GM20431 (cell line): ENCODE data around the gene FGFBP3.

ENCODE experiments used
- in situ Hi-C: fragments of 300-500 bp; cut with MseI, MboI; formaldehyde crosslinking; loops from one replicate; pipeline ENCODE4 v1.15.0; 2020; ENCODE audit warnings: low sequenced_read_pairs; ENCODE audit not compliant: unreplicated experiment

FGFBP3 gene, protein sequence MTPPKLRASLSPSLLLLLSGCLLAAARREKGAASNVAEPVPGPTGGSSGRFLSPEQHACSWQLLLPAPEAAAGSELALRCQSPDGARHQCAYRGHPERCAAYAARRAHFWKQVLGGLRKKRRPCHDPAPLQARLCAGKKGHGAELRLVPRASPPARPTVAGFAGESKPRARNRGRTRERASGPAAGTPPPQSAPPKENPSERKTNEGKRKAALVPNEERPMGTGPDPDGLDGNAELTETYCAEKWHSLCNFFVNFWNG

DNA sequence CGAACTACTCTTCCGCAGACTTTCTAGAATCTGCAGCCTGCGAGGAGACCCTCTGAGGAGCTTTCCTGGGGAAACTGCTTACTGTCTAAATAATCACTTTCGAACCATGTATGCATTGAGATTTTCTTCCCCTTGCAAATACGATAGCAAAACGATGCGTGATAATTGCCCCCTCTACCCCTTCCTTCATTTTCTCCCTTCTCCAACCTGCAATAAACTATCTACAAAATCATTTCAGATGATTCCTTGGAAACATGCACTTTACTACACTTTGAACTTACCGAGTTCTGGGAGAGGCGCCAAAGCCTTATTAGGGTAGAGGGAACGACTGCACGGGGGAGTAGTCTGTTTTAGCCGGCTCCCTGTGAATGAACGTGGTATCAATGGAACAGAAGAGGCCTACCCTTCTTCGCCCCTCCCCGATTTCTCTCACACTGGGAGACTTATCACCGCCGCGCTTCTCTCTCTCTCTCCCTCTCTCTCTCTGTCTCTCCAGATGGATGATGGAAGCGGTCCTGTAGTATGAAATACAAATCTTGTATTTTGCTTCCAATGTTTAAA, at the start of gene FGFBP3:
Gene FGFBP3, minus strand, starts transcription at position 370 of the 561 bp plus-strand sequence. CDS start 517 bp downstream, outside the sequence.
- in situ Hi-C loops = loop anchor here (25.0 kb wide), 1 partner anchor 522 kb away; no protein-coding TSS in a partner anchor

DNA sequence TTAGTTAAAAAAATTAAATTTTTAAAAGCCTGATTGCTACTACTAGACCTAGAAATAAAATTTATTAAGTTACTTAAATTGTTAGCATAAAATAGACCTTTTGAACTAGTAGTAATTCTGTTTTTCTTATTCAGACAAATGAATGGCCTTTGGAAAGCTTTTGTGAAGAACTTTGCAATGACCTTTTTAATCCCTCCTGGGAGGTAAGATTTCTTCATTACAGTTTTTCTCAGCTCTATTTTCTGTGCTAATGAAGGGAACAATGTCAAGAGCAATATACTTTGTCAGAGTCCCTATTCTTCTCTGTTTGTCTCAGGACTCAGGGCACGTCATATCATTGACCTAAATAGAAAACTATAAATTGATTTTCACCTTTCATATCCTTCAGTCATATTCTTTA, 47.8 kb upstream of the FGFBP3 start:
- in situ Hi-C loops = no loop called here

DNA sequence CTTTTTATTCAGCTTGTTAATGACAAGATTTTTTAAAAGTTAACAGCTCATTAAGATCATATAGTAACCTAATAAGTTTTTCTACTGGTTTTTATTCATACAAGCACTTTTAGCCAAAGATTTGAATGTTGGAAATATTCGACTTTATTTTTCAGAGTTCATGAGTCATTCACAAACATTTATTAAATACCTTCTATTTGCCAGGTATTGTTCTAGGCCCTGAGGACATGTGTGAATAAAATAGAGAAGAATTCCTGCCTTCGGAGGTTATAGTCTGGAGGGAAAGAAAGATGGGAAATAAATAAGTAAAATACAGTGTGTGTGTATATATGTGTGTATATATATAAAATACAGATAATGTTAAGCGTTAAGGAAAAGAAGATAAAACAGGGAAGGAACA, 45.8 kb upstream of the FGFBP3 start:
- in situ Hi-C loops = no loop called here

- in situ Hi-C loops = no loop called here
Observed at GRCh38 chr10:91953600-91954160, 44.4 kb upstream of the FGFBP3 start.

GRCh38 chr10:91944880-91945630, 35.8 kb upstream of the FGFBP3 start:
- in situ Hi-C loops = no loop called here

DNA sequence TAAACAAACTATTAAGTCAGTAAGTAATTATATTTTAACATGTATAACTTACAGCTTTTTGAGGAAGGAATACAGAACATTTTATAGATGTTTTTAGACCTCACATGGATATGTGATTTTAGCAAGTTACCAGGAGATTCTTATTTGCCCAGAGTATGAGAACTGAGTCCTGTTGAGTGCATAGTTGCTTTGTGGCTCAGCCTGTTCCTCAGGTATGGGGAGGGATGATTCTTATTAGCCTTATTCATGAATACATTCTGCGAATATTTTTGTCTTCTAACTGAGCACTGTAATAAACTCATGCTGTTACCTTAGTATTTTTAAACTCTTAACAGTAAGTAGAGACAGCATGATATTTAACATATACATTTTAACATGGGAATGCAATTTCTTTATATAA, 32.1 kb upstream of the FGFBP3 start:
- in situ Hi-C loops = no loop called here

DNA sequence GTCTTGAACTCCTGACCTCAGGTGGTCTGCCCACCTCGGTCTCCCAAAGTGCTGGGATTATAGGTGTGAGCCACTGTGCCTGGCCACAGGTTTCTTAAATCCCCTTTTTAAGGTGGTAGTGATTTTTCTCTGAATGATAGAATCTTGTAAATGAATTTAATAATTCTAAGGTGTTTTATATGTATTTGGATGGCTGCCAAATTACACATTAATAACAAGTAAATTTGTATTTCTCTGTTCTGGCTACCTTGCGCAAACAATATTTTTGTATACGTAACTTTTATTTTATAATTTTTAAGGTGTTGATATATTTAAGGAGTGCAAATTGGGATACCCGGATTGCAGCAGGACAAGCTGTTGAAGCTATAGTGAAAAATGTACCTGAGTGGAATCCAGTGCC, 30.4 kb upstream of the FGFBP3 start:
- in situ Hi-C loops = no loop called here

- in situ Hi-C loops = no loop called here
Observed at GRCh38 chr10:91935886-91936285, 26.6 kb upstream of the FGFBP3 start.

- in situ Hi-C loops = no loop called here
Observed at GRCh38 chr10:91932737-91933136, 23.5 kb upstream of the FGFBP3 start.

DNA sequence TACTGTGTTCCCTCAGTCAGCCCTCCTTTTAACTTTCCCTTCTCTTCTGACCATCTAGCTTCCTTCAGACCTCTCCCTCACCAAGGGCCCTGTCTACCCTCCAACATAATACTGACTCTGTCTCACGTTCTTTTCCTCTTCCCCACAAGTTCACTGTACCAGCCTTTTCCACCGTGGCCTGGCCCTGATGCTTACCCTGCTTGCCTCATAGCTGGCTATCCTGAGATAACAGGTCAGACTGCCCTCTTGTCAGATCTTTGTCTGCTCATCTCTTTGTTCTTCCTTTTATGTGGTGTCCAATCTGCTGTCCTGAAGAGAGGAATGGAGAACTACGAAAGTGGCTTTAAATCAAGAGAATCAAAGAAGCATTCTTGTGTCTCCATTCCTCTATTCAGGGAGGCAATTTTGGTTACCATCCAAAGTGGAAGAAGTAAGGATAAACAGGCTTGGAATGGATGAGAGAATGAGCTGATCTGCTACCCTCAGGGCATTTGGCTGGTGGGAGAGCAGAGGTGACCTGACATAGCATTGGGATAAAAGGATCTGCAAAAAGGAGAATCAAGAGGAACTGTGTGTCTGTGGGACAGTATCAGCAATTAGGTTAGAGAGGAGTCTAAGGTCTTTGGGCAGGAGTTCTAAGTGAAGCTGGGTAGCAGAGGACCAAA, 22.4 kb upstream of the FGFBP3 start:
- in situ Hi-C loops = no loop called here

- in situ Hi-C loops = no loop called here
Observed at GRCh38 chr10:91930939-91931338, 21.7 kb upstream of the FGFBP3 start.

GRCh38 chr10:91925022-91925320, 15.7 kb upstream of the FGFBP3 start:
- in situ Hi-C loops = no loop called here

GRCh38 chr10:91924212-91925021, 15.1 kb upstream of the FGFBP3 start:
- in situ Hi-C loops = loop anchor here (25.0 kb wide), 1 partner anchor 537 kb away; no protein-coding TSS in a partner anchor

GRCh38 chr10:91923371-91924211, 14.3 kb upstream of the FGFBP3 start, which contains the start of gene BTAF1:
Gene BTAF1 (plus strand): TSS chr10:91923770. CDS start chr10:91924077, 307 bp downstream.
- in situ Hi-C loops = loop anchor here (25.0 kb wide), 1 partner anchor 536 kb away; no protein-coding TSS in a partner anchor

- in situ Hi-C loops = loop anchor here (10.0 to 25.0 kb wide), 2 partner anchors 155 to 532 kb away; no protein-coding TSS in a partner anchor
Observed at GRCh38 chr10:91919651-91920050, 10.4 kb upstream of the FGFBP3 start.

DNA sequence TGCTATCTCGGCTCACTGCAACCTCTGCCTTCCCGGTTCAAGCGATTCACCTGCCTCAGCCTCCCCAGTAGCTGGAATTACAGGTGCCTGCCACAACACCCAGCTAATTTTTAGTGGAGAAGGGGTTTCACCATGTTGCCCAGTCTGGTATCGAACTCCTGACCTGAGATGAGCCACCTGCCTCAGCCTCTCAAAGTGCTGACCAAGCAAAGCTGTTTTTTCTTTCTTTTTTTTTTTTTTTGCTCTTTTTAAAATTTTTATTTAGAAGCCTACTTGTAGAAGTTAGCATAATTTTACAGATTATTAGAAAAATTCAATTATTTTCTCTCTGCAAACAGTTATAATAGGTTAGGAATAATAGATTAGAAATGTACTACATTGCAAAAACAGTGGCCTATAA, 1.2 kb upstream of the FGFBP3 start:
- in situ Hi-C loops = loop anchor here (10.0 to 25.0 kb wide), 2 partner anchors 146 to 523 kb away; no protein-coding TSS in a partner anchor

DNA sequence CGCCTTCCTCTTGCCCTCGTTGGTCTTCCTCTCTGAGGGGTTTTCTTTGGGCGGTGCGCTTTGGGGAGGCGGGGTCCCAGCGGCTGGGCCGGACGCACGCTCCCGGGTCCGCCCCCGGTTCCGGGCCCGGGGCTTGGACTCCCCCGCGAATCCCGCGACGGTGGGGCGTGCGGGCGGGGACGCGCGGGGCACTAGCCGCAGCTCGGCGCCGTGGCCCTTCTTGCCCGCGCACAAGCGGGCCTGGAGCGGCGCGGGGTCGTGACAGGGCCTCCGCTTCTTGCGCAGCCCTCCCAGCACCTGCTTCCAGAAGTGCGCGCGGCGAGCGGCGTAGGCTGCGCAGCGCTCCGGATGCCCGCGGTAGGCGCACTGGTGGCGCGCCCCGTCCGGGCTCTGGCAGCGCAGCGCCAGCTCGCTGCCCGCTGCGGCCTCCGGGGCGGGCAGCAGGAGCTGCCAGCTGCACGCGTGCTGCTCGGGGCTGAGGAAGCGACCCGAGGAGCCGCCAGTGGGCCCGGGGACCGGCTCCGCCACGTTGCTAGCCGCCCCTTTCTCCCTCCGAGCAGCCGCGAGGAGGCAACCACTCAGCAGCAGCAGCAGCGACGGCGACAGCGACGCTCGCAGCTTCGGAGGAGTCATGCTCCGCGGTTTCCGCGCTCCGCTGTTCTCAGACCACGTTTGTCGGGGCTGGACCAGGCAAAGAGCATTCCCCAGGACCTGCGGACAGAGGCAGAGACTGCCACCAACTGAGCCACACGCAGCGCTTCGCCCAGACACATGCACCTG, 759 bp downstream of the FGFBP3 start:
- in situ Hi-C loops = loop anchor here (25.0 kb wide), 1 partner anchor 521 kb away; no protein-coding TSS in a partner anchor

- in situ Hi-C loops = loop anchor here (25.0 kb wide), 1 partner anchor 521 kb away; no protein-coding TSS in a partner anchor
Observed at GRCh38 chr10:91907914-91908336, 1.4 kb downstream of the FGFBP3 start.
